GM18873 (cell line): ENCODE data around the gene TRIM71.
"Not testable (repeated sequence)": the region's sequence is repeated elsewhere in the genome, so short reads cannot be mapped to it uniquely, and the experiment has no call there.

Source experiments
- ATAC-seq: cut with Tn5 transposase; IDR thresholded peaks from one replicate; pipeline ENCODE4 v1.9.1; 2021; ENCODE audit warnings: mild to moderate bottlenecking, moderate library complexity, moderate number of reproducible peaks; ENCODE audit not compliant: unreplicated experiment, low FRiP score

TRIM71 gene

GRCh38 chr3:32913790-32914446, 96.1 kb downstream of the TRIM71 start:
- ATAC-seq = no peak

DNA sequence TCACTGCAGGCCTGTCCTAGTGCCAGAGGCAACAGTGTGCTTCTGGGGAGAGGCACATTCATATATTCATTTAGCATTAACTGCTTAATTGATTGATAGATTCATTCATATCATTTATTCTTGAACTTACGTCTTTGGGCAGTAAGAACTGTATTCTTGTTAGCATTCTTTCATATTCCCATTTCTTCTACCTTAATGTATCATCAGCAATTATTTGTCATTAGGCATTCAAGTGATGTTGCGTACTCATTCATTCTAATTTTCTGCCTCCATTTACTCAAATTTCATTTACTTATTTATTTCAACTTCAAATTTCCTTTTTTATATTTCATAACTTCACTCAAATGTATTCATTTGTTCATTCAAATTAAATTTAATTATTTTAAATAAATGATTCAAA, 102.1 kb downstream of the TRIM71 start:
- no peak for ATAC-seq

GRCh38 chr3:32922078-32922477, 104.3 kb downstream of the TRIM71 start:
- ATAC-seq = no peak

DNA sequence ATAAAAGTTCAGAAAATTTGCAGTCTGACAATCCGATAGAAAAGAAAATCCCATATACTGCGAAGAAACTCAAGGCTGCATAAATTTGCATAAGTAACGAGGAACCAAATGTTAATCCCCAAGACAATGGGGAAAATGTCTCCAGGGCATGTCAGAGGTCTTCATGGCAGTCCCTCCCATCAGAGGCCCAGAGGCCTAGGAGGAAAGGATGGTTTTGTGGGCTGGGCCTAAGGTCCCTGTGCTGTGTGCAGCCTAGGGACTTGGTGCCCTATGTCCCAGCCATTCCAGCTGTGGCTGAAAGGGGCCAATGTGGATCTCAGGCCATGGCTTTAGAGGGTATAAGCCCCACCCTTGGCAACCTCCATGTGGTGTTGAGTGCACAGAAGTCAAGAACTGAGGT, 112.4 kb downstream of the TRIM71 start:
- no peak for ATAC-seq

GRCh38 chr3:32931273-32931672, 113.5 kb downstream of the TRIM71 start:
- ATAC-seq = not testable (repeated sequence)

DNA sequence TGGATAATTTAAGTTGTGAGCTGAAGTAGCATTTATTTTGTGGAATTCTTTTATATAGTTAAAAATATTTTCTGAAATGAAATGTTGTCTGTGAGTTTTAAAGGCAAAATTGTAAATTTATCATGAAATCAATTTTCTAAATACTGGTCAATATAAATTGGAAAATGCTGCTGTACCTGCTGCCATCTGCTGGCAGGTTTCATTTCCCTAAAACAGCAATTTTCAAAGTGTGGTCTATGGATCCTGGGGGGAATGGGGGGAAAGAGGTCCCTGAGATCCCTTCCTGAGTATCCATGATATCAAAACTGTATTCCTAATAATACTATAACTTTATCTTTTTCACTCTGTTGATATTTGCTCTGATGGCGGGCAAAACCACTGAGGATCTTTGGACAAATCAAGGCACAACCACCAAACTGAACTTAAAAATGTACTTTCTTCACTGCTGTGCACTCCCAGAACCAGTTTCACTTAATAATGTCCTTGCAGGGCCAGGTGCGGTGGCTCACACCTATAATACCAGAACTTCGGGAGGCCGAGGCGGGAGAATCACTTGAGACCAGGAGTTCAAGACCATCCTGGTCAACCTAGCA, 116.4 kb downstream of the TRIM71 start:
- no peak for ATAC-seq

- ATAC-seq = no peak
Measured at GRCh38 chr3:32937331-32937730, 119.5 kb downstream of the TRIM71 start.

DNA sequence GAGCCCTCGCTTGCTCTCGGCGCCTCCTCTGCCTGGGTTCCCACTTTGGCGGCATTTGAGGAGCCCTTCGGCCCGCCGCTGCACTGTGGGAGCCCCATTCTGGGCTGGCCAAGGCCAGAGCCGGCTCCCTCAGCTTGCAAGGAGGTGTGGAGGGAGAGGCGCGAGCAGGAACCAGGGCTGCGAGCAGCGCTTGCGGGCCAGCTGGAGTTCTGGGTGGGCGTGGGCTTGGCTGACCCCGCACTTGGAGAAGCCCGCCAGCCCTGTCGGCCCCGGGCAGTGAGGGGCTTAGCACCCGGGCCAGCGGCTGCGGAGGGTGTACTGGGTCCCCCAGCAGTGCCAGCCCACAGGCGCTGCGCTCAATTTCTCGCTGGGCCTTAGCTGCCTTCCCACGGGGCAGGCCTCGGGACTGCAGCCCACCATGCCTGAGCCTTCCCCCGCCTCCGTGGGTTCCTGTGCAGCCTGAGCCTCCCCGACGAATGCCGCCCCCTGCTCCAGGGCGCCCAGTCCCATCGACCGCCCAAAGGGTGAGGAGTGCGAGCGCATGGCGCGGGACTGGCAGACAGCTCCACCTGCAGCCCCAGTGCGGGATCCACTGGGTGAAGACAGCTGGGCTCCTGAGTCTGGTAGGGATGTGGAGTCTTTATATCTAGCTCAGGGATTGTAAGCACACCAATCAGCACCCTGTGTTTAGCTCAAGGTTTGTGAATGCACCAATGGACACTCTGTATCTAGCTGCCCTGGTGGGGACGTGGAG, 121.9 kb downstream of the TRIM71 start:
- not testable (repeated sequence) for ATAC-seq

DNA sequence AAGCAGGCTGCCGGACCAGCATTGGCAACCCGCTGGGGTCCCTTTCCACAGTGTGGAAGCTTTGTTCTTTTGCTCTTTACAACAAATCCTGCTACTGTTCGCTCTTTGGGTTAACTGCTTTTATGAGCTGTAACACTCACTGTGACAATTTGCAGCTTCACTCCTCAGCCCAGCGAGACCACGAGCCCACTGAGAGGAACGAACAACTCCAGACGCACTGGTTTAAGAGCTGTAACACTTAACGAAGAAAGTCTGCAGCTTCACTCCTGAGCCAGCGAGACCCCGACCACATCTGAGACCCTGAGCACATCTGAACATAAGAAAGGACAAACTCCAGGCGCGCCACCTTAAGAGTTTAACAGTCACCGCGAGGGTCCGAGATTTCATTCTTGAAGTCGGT, 122.9 kb downstream of the TRIM71 start:
- ATAC-seq = no peak

DNA sequence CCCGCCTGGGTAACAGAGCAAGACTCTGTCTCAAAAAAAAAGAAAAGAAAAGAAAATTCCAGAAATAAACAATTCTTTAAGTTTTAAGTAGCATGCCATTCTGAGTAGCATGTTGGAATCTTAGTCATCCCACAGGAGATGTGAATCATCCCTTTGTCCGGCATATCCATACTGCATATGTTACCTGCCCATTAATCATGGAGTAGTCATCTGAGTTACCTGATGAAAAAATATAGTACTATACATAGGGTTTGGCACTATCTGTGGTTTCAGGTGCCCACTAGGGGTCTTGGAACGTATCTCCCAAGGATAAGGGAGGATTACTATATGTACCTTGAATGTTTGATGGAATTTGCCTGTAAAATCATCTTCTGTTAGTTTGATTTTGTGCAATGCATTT, 127.3 kb downstream of the TRIM71 start:
- ATAC-seq = no peak

DNA sequence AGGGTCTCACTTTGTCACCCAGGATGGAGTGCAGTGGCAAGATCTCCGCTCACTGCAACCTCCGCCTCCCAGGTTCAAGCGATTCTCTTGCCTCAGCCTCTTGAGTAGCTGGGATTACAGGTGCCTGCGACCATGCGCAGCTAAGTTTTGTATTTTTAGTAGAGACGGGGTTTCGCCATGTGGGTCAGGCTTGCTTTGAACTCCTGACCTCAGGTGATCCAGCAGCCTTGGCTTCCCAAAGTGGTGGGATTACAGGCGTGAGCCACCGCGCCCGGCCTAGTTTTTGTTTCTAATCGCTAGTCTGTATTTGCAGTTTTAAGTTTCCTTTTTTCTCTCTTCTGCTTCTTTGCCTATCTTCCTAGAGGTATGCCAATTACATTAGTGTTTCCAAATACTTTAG, 127.8 kb downstream of the TRIM71 start:
- not testable (repeated sequence) for ATAC-seq

DNA sequence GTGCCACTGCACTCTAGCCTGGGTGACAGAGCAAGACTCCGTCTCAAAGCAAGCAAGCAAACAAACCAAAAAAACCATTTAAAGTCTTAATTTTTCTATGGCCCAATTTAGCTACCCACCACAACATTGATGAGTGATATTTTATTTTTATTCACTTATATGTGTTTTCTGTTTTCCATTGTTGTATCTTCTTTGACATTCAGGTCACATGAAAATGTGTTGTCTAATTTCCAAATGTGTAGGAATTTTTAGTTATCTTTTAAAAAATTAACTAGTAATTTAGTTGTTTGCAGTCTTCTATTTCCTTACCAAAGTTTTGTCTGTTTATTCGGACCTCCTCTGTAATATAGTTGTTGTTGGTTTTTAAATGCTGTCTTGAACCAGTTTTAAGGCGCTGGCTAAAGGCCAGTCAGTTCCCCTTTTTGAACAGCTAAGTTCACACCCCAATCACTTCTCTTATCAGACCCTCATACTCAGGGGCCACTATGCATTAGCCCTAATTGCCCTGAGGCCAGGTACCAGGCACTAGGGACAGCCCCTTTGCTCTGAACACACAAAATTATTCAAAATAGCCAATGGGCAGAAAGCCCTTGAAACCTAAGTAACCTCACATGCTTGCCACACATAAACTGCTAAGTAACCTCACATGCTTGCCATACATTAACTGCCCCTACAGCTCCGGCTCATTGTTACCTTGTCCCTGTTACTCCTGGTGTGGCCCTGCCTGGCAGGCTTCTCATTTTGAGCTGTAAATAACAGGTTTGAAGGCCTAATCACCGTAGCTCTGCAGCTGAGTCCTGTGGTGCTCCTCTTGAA, 129.4 kb downstream of the TRIM71 start:
- peak; percentile 18 for ATAC-seq
